PFSK-1 (cell line): ENCODE measurements around the gene CUL7.

ENCODE experiments used
- FOXP2 ChIP-seq: optimal IDR thresholded peaks from 2 replicates; pipeline ENCODE3; 2011; ENCODE audit warnings: borderline replicate concordance, control low read depth, inconsistent platforms; ENCODE audit not compliant: insufficient read depth; ENCODE audit errors: extremely low read length, extremely low read depth
- POLR2AphosphoS5 ChIP-seq: IDR thresholded peaks from 2 replicates; pipeline ENCODE4 v1.6.1; 2012; ENCODE audit warnings: low read depth, mild to moderate bottlenecking, control low read depth, low read length, moderate library complexity
- SIN3A ChIP-seq: IDR thresholded peaks from 2 replicates; pipeline ENCODE4 v1.6.1; 2012; ENCODE audit warnings: mild to moderate bottlenecking, low read length, moderate library complexity, borderline replicate concordance; ENCODE audit not compliant: insufficient read depth
- TAF1 ChIP-seq: IDR thresholded peaks from 2 replicates; pipeline ENCODE4 v1.6.1; 2012; ENCODE audit warnings: low read length, control low read depth, borderline replicate concordance; ENCODE audit not compliant: insufficient read depth
- TF ChIP-seq, protein P1 (sequence below), 2 experiments: IDR thresholded peaks; 2 replicates each; pipeline versions ENCODE4 v1.6.1 to v1.8.0; 2011 to 2012; ENCODE audit warnings: low read depth in 2 of 2, low read length in 2 of 2, control low read depth in 1 of 2, inconsistent platforms in 1 of 2, mild to moderate bottlenecking in 1 of 2, moderate library complexity in 1 of 2; ENCODE audit not compliant: insufficient read depth in 1 of 2

CUL7 gene

DNA sequence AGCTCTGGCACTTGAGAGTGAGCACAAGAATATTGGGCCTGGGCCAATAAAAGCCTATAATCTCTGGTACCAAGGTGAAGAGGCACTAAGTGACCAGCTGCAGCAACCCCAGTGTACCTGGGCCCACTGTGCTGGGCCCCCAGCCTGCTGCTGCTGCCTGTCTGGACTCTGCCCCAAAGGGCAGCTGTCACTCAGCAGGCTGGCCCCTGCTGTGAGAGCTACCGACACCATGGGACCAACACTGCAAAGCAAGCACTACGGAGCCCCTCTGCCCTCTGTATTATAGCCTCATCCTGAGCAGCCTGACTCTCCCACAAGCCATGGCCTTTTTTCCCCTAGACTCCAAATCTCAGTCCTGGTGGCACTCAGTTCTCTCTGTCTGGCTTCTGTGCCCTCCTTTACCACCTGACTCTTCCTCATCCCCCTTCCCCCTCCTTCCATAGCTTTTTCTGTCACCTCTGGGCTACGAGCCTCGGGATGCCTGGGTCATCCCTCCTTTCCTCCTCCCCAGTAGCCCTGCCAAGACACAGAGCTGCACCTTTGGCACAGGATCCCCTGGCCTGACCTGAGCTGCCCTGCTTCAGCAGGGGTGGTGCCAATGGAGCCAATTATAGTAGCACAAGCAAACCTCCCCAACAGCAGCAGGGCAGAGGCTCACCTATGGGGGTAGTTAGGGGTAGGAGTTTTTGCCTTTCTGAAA lies 18.0 kb downstream of the CUL7 start:
- no peak for TF ChIP-seq FOXP2
- no peak for TF ChIP-seq SIN3A
- no peak for TF ChIP-seq TAF1
- no peak; the same call in 1 of the 2 replicates for TF ChIP-seq POLR2AphosphoS5
- TF ChIP-seq, protein P1, sequence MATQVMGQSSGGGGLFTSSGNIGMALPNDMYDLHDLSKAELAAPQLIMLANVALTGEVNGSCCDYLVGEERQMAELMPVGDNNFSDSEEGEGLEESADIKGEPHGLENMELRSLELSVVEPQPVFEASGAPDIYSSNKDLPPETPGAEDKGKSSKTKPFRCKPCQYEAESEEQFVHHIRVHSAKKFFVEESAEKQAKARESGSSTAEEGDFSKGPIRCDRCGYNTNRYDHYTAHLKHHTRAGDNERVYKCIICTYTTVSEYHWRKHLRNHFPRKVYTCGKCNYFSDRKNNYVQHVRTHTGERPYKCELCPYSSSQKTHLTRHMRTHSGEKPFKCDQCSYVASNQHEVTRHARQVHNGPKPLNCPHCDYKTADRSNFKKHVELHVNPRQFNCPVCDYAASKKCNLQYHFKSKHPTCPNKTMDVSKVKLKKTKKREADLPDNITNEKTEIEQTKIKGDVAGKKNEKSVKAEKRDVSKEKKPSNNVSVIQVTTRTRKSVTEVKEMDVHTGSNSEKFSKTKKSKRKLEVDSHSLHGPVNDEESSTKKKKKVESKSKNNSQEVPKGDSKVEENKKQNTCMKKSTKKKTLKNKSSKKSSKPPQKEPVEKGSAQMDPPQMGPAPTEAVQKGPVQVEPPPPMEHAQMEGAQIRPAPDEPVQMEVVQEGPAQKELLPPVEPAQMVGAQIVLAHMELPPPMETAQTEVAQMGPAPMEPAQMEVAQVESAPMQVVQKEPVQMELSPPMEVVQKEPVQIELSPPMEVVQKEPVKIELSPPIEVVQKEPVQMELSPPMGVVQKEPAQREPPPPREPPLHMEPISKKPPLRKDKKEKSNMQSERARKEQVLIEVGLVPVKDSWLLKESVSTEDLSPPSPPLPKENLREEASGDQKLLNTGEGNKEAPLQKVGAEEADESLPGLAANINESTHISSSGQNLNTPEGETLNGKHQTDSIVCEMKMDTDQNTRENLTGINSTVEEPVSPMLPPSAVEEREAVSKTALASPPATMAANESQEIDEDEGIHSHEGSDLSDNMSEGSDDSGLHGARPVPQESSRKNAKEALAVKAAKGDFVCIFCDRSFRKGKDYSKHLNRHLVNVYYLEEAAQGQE (IDR thresholded peaks at IDR 0.05; ENCODE audit: insufficient read depth in 1 of 2, low read depth in 2 of 2, low read length in 2 of 2), result no peak

DNA sequence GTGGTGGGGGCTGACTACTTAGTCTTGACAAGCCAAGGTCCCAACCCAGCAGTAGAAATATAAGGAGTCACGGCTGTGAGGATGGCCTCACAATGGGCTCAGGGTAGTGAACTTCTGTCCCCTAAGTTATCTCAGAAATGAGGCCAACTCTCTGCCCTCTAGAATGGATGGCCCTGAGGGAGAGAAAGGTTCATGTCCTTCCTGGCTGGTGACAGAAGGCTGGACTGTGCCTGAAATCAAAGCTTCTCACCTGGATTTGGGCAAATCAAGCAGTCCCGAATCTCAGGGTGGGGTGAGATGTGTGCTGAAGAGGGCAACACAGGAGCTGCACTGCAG lies 19.5 kb downstream of the CUL7 start:
- TF ChIP-seq POLR2AphosphoS5 (no peak), TAF1 (no peak), SIN3A (no peak), FOXP2 (no peak)
- TF ChIP-seq, protein P1 (IDR thresholded peaks at IDR 0.05; ENCODE audit: insufficient read depth in 1 of 2, low read depth in 2 of 2, low read length in 2 of 2), result no peak

DNA sequence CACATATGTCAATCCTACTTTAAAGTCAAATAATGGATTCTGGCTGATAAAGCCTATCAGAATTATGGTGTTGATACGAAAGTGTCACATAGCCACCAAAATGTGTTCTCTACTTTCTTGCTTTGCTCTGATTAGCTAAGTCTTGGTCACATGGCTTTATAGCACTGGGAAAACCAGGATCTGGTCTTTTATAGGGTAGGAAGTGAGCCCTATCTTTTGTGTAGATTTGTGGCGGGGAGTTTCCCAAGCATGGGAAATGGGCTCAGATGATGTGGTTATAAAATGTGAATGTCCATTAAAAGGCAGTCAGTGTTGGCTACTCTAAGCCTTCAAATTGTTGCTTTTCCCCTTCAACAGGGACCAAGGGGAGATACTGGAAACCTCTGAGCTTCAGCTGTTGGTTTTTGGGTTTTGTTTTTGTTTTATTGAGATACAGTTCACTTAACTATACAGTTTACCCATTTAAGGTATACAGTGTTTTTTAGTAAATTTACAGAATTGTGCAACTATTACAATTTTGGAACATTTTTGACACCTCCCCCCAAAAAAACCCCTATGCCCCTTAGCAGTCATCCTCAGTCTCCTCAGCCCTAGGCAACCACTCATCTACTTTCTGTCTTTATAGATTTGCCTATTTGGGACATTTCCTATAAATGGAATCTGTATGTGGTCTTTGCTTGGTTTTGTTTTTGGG lies 20.0 kb downstream of the CUL7 start:
- TF ChIP-seq SIN3A, result no peak
- no peak for TF ChIP-seq POLR2AphosphoS5

DNA sequence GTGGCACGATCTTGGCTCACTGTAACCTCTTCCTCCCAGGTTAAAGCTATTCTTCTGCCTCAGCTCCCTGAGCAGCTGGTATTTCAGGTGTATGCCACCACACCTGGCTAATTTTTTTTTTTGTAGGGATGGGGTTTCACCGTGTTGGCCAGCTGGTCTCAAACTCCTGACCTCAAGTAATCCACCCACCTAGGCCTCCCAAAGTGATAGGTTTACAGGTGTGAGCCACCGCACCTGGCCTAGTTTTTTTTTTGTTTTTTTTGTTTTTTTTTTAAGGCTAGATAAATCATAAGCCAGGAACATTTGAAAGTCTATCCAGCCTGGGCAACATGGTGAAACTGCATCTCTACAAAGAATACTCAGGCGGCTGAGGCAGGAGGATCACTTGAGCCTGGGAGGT lies 21.3 kb downstream of the CUL7 start:
- TF ChIP-seq TAF1 (no peak), POLR2AphosphoS5 (no peak), SIN3A (no peak)

DNA sequence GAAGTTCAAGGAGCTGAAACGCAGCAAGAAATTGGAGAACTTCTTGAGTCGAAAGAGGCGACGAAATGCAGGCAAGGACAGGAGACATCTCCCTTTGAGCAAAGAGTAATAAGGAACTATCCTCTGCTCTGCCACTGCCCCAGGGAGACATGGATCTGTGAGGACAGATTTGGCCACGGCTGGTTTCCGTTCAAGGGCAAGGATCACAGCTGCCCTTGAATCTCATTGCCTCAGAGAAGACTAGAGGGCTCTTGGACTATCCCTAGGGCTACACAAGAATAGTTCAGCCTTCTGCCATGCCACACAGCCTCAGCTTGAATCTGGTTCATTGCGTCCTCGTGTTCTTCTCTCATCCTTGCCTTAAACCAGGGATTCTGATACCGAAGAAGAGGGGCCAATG lies 24.5 kb downstream of the CUL7 start:
- TF ChIP-seq, protein P1 (IDR thresholded peaks at IDR 0.05; ENCODE audit: insufficient read depth in 1 of 2, low read depth in 2 of 2, low read length in 2 of 2), result no peak
- TF ChIP-seq TAF1, result no peak

DNA sequence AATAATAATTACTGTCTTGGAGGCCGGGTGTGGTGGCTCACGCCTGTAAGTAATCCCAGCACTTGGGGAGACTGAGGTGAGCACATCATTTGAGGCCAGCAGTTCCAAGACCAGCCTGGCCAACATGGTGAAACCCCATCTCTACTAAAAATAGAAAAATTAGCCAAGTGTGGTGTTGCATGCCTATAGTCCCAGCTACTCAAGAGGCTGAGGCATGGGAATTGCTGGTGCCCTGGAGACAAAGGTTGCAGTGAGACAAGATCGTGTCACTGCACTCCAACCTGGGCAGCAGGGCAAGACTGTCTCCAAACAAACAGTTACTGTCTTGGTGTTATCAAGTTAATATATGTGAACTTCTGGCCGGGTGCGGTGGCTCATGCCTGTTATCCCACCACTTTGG lies 27.3 kb downstream of the CUL7 start:
- TF ChIP-seq FOXP2 (no peak), POLR2AphosphoS5 (no peak), TAF1 (no peak), SIN3A (no peak)
- TF ChIP-seq, protein P1 (IDR thresholded peaks at IDR 0.05; ENCODE audit: insufficient read depth in 1 of 2, low read depth in 2 of 2, low read length in 2 of 2), result no peak
